WTC11 (cell line): ENCODE data around the gene KIF24. TPM values are rescaled to one million over a fixed set of nuclear protein-coding genes. Genes with fewer than 3 reads are reported as not detected.
A peak's percentile ranks its signal among the peaks of the same experiment; 100 is the strongest.

Source experiments
- ATAC-seq: fragments of 200-7000 bp; cut with Tn5 transposase; 2 replicates; pipeline ENCODE4 v1.10.0; 2021; ENCODE audit warnings: mild to moderate bottlenecking, moderate library complexity
- CTCF ChIA-PET: fragments of 300-600 bp; sonication (Branson Sonifier 250); formaldehyde crosslinking; loops from one replicate; lab custom pipeline; 2021; ENCODE audit warnings: antibody characterized with exemption; lab: Charles Lee
- POLR2A ChIA-PET: fragments of 350-600 bp; sonication (Branson Sonifier 250); formaldehyde crosslinking; loops from one replicate; lab custom pipeline; 2021; ENCODE audit warnings: antibody characterized with exemption; lab: Charles Lee
- DNase-seq: peaks from one replicate; pipeline ENCODE4 v3.0.0; 2021; ENCODE audit warnings: low spot score
- H3K27ac Mint-ChIP-seq: 2 replicates; pipeline ENCODE4 v1.8.0; 2021; ENCODE audit warnings: mixed read lengths
- H3K27me3 Mint-ChIP-seq: 2 replicates; pipeline ENCODE4 v1.8.0; 2021; ENCODE audit warnings: low read depth, mild to moderate bottlenecking, moderate library complexity, mixed read lengths
- H3K36me3 Mint-ChIP-seq: 2 replicates; pipeline ENCODE4 v1.8.0; 2021; ENCODE audit warnings: mixed read lengths
- H3K4me1 Mint-ChIP-seq: 2 replicates; pipeline ENCODE4 v1.8.0; 2022; ENCODE audit warnings: mixed read lengths
- H3K4me3 Mint-ChIP-seq: 2 replicates; pipeline ENCODE4 v1.8.0; 2021; ENCODE audit warnings: mild to moderate bottlenecking, moderate library complexity, mixed read lengths
- H3K9me3 Mint-ChIP-seq: 2 replicates; pipeline ENCODE4 v1.8.0; 2021; ENCODE audit warnings: mixed read lengths
- ARID4B ChIP-seq: sonication (generic); formaldehyde crosslinking; IDR thresholded peaks from 2 replicates; pipeline ENCODE4 v1.8.0; 2023; ENCODE audit warnings: missing genetic modification reagents, mild to moderate bottlenecking, borderline replicate concordance
- CREB1 ChIP-seq: sonication (generic); formaldehyde crosslinking; IDR thresholded peaks from 2 replicates; pipeline ENCODE4 v1.8.0; 2023; ENCODE audit warnings: mild to moderate bottlenecking, missing genetic modification reagents
- ERG ChIP-seq: fragments of 250-450 bp; sonication (Bioruptor Pico); IDR thresholded peaks from 2 replicates; pipeline ENCODE4 v1.8.0; 2021; ENCODE audit warnings: mild to moderate bottlenecking
- ETV6 ChIP-seq: sonication (generic); formaldehyde crosslinking; IDR thresholded peaks from 2 replicates; pipeline ENCODE4 v1.8.1; 2022; ENCODE audit warnings: mild to moderate bottlenecking, missing genetic modification reagents
- FOXJ3 ChIP-seq: sonication (generic); formaldehyde crosslinking; IDR thresholded peaks from 2 replicates; pipeline ENCODE4 v1.9.0; 2021; ENCODE audit warnings: missing genetic modification reagents, mild to moderate bottlenecking, borderline replicate concordance
- FOXP4 ChIP-seq: sonication (generic); formaldehyde crosslinking; IDR thresholded peaks from 2 replicates; pipeline ENCODE4 v1.8.0; 2022; ENCODE audit warnings: mild to moderate bottlenecking, missing genetic modification reagents
- HMGXB4 ChIP-seq: sonication (generic); formaldehyde crosslinking; IDR thresholded peaks from 2 replicates; pipeline ENCODE4 v1.8.1; 2023; ENCODE audit warnings: mild to moderate bottlenecking, moderate library complexity, missing genetic modification reagents
- MYBL2 ChIP-seq: sonication (generic); formaldehyde crosslinking; IDR thresholded peaks from 2 replicates; pipeline ENCODE4 v1.8.1; 2023; ENCODE audit warnings: mild to moderate bottlenecking, moderate library complexity, missing genetic modification reagents
- ZNF232 ChIP-seq: sonication (generic); formaldehyde crosslinking; IDR thresholded peaks from 2 replicates; pipeline ENCODE4 v1.8.0; 2022; ENCODE audit warnings: mild to moderate bottlenecking, missing genetic modification reagents
- ZNF263 ChIP-seq: sonication (generic); formaldehyde crosslinking; IDR thresholded peaks from 2 replicates; pipeline ENCODE4 v1.8.1; 2022; ENCODE audit warnings: low read depth, mild to moderate bottlenecking, moderate library complexity, missing genetic modification reagents
- total RNA-seq: library from RNA; stranded (reverse); gene quantifications from 3 replicates; pipeline ENCODE4 v1.2.3, GENCODE V29; 2021

KIF24 gene
- total RNA-seq, 1 experiment from 2014 or later = 4.5 TPM

GRCh38 chr9:34376596-34377403, 47.7 kb upstream of the KIF24 start, which contains the start of gene MYORG (continued):
- 0 out of 2 replicates have a peak, but pooled peaks have one; percentile 56 for TF ChIP-seq ARID4B (CRISPR knock-in tag)

GRCh38 chr9:34375901-34376595, 47.0 kb upstream of the KIF24 start:
- no peaks in the 10 kb centered on the region for H3K9me3 Mint-ChIP-seq
- peaks cover 29% of the 10 kb centered on the region for H3K4me1 Mint-ChIP-seq
- DNase-seq (peak; percentile 63), ATAC-seq (peak; percentile 8)
- peak overlapping the region; percentile 82; the same call in 1 of the 2 replicates for H3K27ac Mint-ChIP-seq
- peaks cover 25% of the 10 kb centered on the region for H3K27me3 Mint-ChIP-seq
- peak overlapping the region; percentile 93 for H3K4me3 Mint-ChIP-seq
- TF ChIP-seq ETV6 (CRISPR knock-in tag) (peak; percentile 56; the same call in 1 of the 2 replicates), ZNF263 (CRISPR knock-in tag) (no peak), ZNF232 (CRISPR knock-in tag) (no peak), FOXJ3 (CRISPR knock-in tag) (no peak), FOXP4 (CRISPR knock-in tag) (peak; percentile 21; the same call in 1 of the 2 replicates), HMGXB4 (CRISPR knock-in tag) (no peak)
- TF ChIP-seq, all 79 proteins: peak for 2
- ChIA-PET CTCF (interaction anchor here (0.8 to 7.9 kb wide), 12 partner anchors 9 to 216 kb away, joined by 3 to 168 read pairs (median 5); partner anchors contain the start of genes DNAI1 and FAM219A), POLR2A (interaction anchor here (0.8 to 1.5 kb wide), 4 partner anchors 12 to 42 kb away, joined by 3 read pairs; no protein-coding TSS in a partner anchor)
- peaks cover 8% of the 10 kb centered on the region for H3K36me3 Mint-ChIP-seq

GRCh38 chr9:34374905-34375552, 46.0 kb upstream of the KIF24 start:
- POLR2A ChIA-PET = interaction anchor here (1.0 to 1.5 kb wide), 4 partner anchors 29 to 43 kb away, joined by 3 to 5 read pairs (median 4); no protein-coding TSS in a partner anchor

More at GRCh38 chr9:34374905-34375552, 46.0 kb upstream of the KIF24 start:
- CTCF ChIA-PET = interaction anchor here (0.7 to 7.9 kb wide), 10 partner anchors 8 to 216 kb away, joined by 3 to 168 read pairs (median 4); no protein-coding TSS in a partner anchor
- no peaks in the 10 kb centered on the region for H3K9me3 Mint-ChIP-seq
- H3K27ac Mint-ChIP-seq = peak overlapping the region; percentile 83
- ATAC-seq = peak; percentile 0
- H3K36me3 Mint-ChIP-seq = peaks cover 17% of the 10 kb centered on the region
- DNase-seq = peak; percentile 33
- peaks cover 17% of the 10 kb centered on the region for H3K27me3 Mint-ChIP-seq
- H3K4me1 Mint-ChIP-seq = peaks cover 26% of the 10 kb centered on the region
- H3K4me3 Mint-ChIP-seq = peak overlapping the region; percentile 93
- TF ChIP-seq FOXP4 (CRISPR knock-in tag) (no peak), MYBL2 (CRISPR knock-in tag) (no peak), FOXJ3 (CRISPR knock-in tag) (no peak), ERG (CRISPR knock-in tag) (no peak), ETV6 (CRISPR knock-in tag) (no peak), CREB1 (CRISPR knock-in tag) (peak; percentile 43; the same call in 1 of the 2 replicates)
